GM12878 (cell line): ENCODE measurements around the gene MXRA8. TPM values are rescaled to one million over a fixed set of nuclear protein-coding genes. Genes with fewer than 3 reads are reported as not detected.

Experiments used
- ATAC-seq: fragments of 200-7000 bp; cut with Tn5 transposase; 3 replicates; pipeline ENCODE4 v1.9.1; 2020; ENCODE audit warnings: mild to moderate bottlenecking, moderate library complexity
- BruUV-seq: library from RNA; stranded (reverse); fragments of 400-500 nt; replicated peaks from 2 replicates; lab custom pipeline; 2021; lab: Mats Ljungman, UMichigan
- CTCF ChIA-PET: fragments of 300-600 bp; sonication (Branson Sonifier 250); formaldehyde crosslinking; extraction: SDS; loops from one replicate; lab custom pipeline; 2021; ENCODE audit warnings: inconsistent platforms; lab: Yijun Ruan, JAX
- POLR2A ChIA-PET: fragments of 350-600 bp; formaldehyde crosslinking; extraction: SDS; loops from one replicate; lab custom pipeline; 2021; ENCODE audit warnings: inconsistent platforms; lab: Charles Lee
- RAD21 ChIA-PET: fragments of 300-600 bp; sonication (Branson Sonifier 250); formaldehyde crosslinking; loops from one replicate; lab custom pipeline; 2023; ENCODE audit warnings: antibody characterized with exemption; ENCODE audit not compliant: unreplicated experiment; lab: Charles Lee
- SMC1A ChIA-PET: fragments of 300-600 bp; sonication (Branson Sonifier 250); formaldehyde crosslinking; loops from one replicate; lab custom pipeline; 2023; ENCODE audit not compliant: unreplicated experiment, uncharacterized antibody; lab: Charles Lee
- DNase-seq: peaks from one replicate; pipeline ENCODE4 v3.0.0-alpha.2; 2011; ENCODE audit warnings: low read depth, low spot score
- FAIRE-seq: peaks from 3 replicates; lab custom pipeline; 2011; peaks lifted over from hg19 to GRCh38; lab: Jason Lieb, UNC
- H2AFZ ChIP-seq: 2 replicates; pipeline ENCODE4 v1.6.0; 2011; ENCODE audit warnings: low read depth, low read length, control low read depth; ENCODE audit not compliant: control insufficient read depth
- H3K27ac ChIP-seq: 2 replicates; pipeline ENCODE4 v1.5.1; 2011; ENCODE audit warnings: control low read depth; ENCODE audit not compliant: control insufficient read depth, insufficient read depth
- H3K27me3 ChIP-seq, 2 experiments: replicated peaks in 1 of 2; 2 replicates each; pipeline versions ENCODE4 v1.6.0 to v1.6.1; 2011; ENCODE audit warnings: low read length in 1 of 2; ENCODE audit not compliant: control insufficient read depth in 2 of 2, insufficient read depth in 2 of 2
- H3K36me3 ChIP-seq, 2 experiments: 2 replicates each; pipeline ENCODE4 v1.5.1; 2011; ENCODE audit warnings: low read length in 1 of 2; ENCODE audit not compliant: control insufficient read depth in 2 of 2, insufficient read depth in 2 of 2
- H3K4me1 ChIP-seq: 2 replicates; pipeline ENCODE4 v1.6.1; 2011; ENCODE audit warnings: mild to moderate bottlenecking, low read length, moderate library complexity, mixed read lengths; ENCODE audit not compliant: control insufficient read depth, insufficient read depth
- H3K4me2 ChIP-seq: 2 replicates; pipeline ENCODE4 v1.6.0; 2011; ENCODE audit warnings: control low read depth; ENCODE audit not compliant: control insufficient read depth, insufficient read depth
- H3K4me3 ChIP-seq: fragments of 200-600 bp; sonication (generic); 2 replicates; pipeline ENCODE4 v1.5.1; 2016
- H3K79me2 ChIP-seq: 2 replicates; pipeline ENCODE4 v1.6.0; 2011; ENCODE audit warnings: low read length; ENCODE audit not compliant: control insufficient read depth, insufficient read depth
- H3K9ac ChIP-seq: 2 replicates; pipeline ENCODE4 v1.8.0; 2011; ENCODE audit warnings: low read length, control low read depth, mixed read lengths; ENCODE audit not compliant: control insufficient read depth, insufficient read depth
- H3K9me3 ChIP-seq: replicated peaks from 3 replicates; pipeline ENCODE4 v1.5.1; 2011; ENCODE audit warnings: mild to moderate bottlenecking, low read length; ENCODE audit not compliant: control insufficient read depth, insufficient read depth
- H4K20me1 ChIP-seq: 2 replicates; pipeline ENCODE4 v1.6.0; 2011; ENCODE audit not compliant: control insufficient read depth, insufficient read depth
- CREM ChIP-seq: IDR thresholded peaks from 2 replicates; pipeline ENCODE4 v1.6.1; 2014; ENCODE audit warnings: antibody characterized with exemption, low read depth
- HCFC1 ChIP-seq: fragments of 150-350 bp; IDR thresholded peaks from 2 replicates; pipeline ENCODE4 v1.6.1; 2014; ENCODE audit warnings: low read length
- IKZF2 ChIP-seq, 2 experiments: fragments of 450-650 bp; IDR thresholded peaks; 2 replicates each; pipeline ENCODE4 v1.6.1; 2017; ENCODE audit warnings: mild to moderate bottlenecking in 2 of 2, moderate library complexity in 2 of 2
- MYC ChIP-seq: IDR thresholded peaks from 2 replicates; pipeline ENCODE4 v1.6.1; 2011; ENCODE audit warnings: mild to moderate bottlenecking, low read length, moderate library complexity, inconsistent platforms; ENCODE audit not compliant: insufficient read depth, insufficient replicate concordance, insufficient read length, severe bottlenecking
- NBN ChIP-seq: fragments of 450-650 bp; IDR thresholded peaks from 2 replicates; pipeline ENCODE4 v1.6.1; 2016
- NFYA ChIP-seq: IDR thresholded peaks from 2 replicates; pipeline ENCODE4 v1.6.1; 2011; ENCODE audit warnings: low read depth, mild to moderate bottlenecking, low read length, improper control_type of control experiment, borderline replicate concordance
- RAD51 ChIP-seq: fragments of 450-650 bp; IDR thresholded peaks from 2 replicates; pipeline ENCODE4 v1.6.1; 2016; ENCODE audit warnings: moderate library complexity, mild to moderate bottlenecking, inconsistent platforms
- WGBS: methylation state at CpG from one replicate; pipeline ENCODE4 v1.1.6; 2016; ENCODE audit warnings: low lambda C conversion rate; ENCODE audit not compliant: insufficient replicate concordance, insufficient coverage; ENCODE audit errors: missing lambda C conversion rate; 5-methylcytosine and 5-hydroxymethylcytosine counted together
- in situ Hi-C: fragments of 300-500 bp; cut with MboI; formaldehyde crosslinking; loops from 9 replicates; pipeline ENCODE4 v1.14.3; 2018; ENCODE audit warnings: mixed read lengths
- intact Hi-C: fragments of 100-400 bp; cut with micrococcal nuclease; formaldehyde crosslinking; loops from one replicate; pipeline ENCODE4 v1.14.2; 2022; ENCODE audit not compliant: unreplicated experiment
- polyA plus RNA-seq, 11 experiments: library from polyadenylated mRNA; depleted of rRNA in 4 of 11; unstranded in 6 of 11; stranded (reverse) in 5 of 11; fragments of >200 nt; fragmentation: Nextera tagmentation in 4 of 11; fragmentation: Illumina TruSeq in 1 of 11; extraction: Ambion mirVana in 4 of 11; extraction: Trizol in 1 of 11; gene quantifications; 1 replicate in 1 of 11; 2 replicates in 10 of 11; pipeline versions ENCODE4 v1.2.1 to v1.2.3, GENCODE V29; 2011 to 2016; ENCODE audit warnings: inconsistent platforms in 2 of 11, missing spikeins in 2 of 11, low read depth in 1 of 11
- total RNA-seq, 4 experiments: library from RNA; depleted of rRNA in 3 of 4; stranded (reverse); fragments of >200 nt in 3 of 4; fragmentation: Illumina TruSeq in 1 of 4; extraction: Trizol in 1 of 4; gene quantifications; 2 replicates each; pipeline versions ENCODE4 v1.2.1 to v1.2.3, GENCODE V29; 2013 to 2021
- TF ChIP-seq, protein P1 (sequence below): IDR thresholded peaks from 2 replicates; pipeline ENCODE4 v1.6.1; 2011; ENCODE audit warnings: borderline replicate concordance, low read depth, mild to moderate bottlenecking, moderate library complexity, low read length; ENCODE audit not compliant: insufficient read depth, poor library complexity, severe bottlenecking

The MXRA8 gene
- total and polyA plus RNA-seq, 10 of the 15 experiments (the other 5 are each of a cell fraction or from before 2014, with no cell fraction given), result 0.11 to 0.54 (median 0.21) TPM; not detected in 6

DNA sequence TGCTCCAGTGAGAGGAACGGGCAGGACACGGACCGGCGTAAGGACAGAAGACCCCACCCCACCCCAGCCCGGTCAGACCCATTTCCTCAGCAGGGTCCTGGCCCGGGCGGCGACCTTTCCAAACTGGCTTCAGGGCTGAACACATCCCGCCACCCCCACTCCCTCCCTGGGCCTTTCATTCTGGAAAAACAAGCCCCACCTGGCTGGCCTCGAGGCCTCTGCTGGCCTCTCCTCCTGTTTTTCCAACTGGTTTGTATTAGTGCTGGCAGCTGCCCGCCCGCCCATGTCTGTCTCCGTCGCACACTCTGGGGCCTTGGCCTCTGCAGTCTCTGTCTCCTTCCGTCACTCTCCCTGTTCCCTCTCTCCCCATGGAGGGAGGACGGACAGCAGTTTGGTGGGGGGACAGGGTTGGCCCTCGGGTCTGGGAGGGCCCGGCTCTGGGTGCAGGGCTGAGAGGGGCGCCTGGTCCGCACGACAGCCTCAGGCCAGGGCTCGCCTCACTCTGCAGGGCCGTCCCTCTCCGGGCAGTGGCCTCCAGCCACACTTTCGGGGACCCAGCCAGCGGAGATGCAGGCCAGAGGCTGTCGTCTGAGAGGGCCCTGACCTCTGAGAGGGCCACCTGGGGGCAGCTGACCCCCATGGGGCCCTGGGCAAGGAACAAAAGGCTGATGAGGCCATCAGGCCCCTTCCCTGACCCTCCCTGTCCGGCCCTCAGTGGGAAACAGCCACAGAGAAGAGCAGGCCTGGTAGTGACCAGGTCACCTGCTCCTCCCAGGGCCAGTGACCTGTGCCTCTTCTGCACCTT lies 1.5 kb upstream of the MXRA8 start:
- Histone ChIP-seq H3K9ac (no peak overlapping the region), H3K4me3 (no peak overlapping the region), H3K79me2 (no peaks in the 10 kb centered on the region), H4K20me1 (no peaks in the 10 kb centered on the region), H3K4me1 (peaks cover 5% of the 10 kb centered on the region), H3K27ac (no peak overlapping the region), H3K9me3 (no peaks in the 10 kb centered on the region), H3K4me2 (no peak overlapping the region), H2AFZ (no peak overlapping the region), H3K27me3 (no peaks in the 10 kb centered on the region), H3K36me3 (no peaks in the 10 kb centered on the region)
- intact Hi-C loops (no loop called here), in situ Hi-C loops (no loop called here)
- FAIRE-seq, result no peak
- ChIA-PET SMC1A (no interaction called here), RAD21 (no interaction called here), CTCF (interaction anchor here (1.7 kb wide), 1 partner anchor 11 kb away, joined by 8 read pairs; no protein-coding TSS in a partner anchor), POLR2A (no interaction called here)
- no peak for ATAC-seq
- 47% methylated on average over 19 of the region's 28 CpGs for WGBS
- no TSS peak for BruUV-seq
- TF ChIP-seq IKZF2 (IDR thresholded peaks at IDR 0.05) (no peak), MYC (no peak), RAD51 (no peak), CREM (no peak), HCFC1 (no peak), NFYA (no peak), NBN (no peak)
- TF ChIP-seq, protein P1, sequence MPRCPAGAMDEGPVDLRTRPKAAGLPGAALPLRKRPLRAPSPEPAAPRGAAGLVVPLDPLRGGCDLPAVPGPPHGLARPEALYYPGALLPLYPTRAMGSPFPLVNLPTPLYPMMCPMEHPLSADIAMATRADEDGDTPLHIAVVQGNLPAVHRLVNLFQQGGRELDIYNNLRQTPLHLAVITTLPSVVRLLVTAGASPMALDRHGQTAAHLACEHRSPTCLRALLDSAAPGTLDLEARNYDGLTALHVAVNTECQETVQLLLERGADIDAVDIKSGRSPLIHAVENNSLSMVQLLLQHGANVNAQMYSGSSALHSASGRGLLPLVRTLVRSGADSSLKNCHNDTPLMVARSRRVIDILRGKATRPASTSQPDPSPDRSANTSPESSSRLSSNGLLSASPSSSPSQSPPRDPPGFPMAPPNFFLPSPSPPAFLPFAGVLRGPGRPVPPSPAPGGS, result no peak
- DNase-seq, result no peak
